Endothelial cell of umbilical vein (primary cell): Measurements from ENCODE around the gene TCP11X1.

Experiments used
- CTCF ChIP-seq, 2 donors: IDR thresholded peaks; 1 replicate in 1 of 2; 2 replicates in 1 of 2; pipeline ENCODE4 v1.5.1; 2011; ENCODE audit warnings: low read length in 2 of 2, mild to moderate bottlenecking in 2 of 2, moderate library complexity in 2 of 2, control low read depth in 1 of 2, inconsistent platforms in 1 of 2, low read depth in 1 of 2; ENCODE audit not compliant: insufficient read depth in 1 of 2; ENCODE audit errors: extremely low read depth in 1 of 2
- EZH2 ChIP-seq: IDR thresholded peaks from 2 replicates; pipeline ENCODE4 v1.6.1; 2012; ENCODE audit warnings: borderline replicate concordance, low read depth, mild to moderate bottlenecking, moderate library complexity, low read length, inconsistent platforms; ENCODE audit not compliant: severe bottlenecking
- FOS ChIP-seq: IDR thresholded peaks from 2 replicates; pipeline ENCODE4 v1.6.1; 2011; ENCODE audit warnings: mild to moderate bottlenecking, low read length, moderate library complexity, borderline replicate concordance; ENCODE audit not compliant: insufficient read depth
- JUN ChIP-seq: IDR thresholded peaks from 2 replicates; pipeline ENCODE4 v1.6.1; 2011; ENCODE audit warnings: borderline replicate concordance, low read depth; ENCODE audit not compliant: insufficient read length, insufficient read depth
- MAX ChIP-seq: IDR thresholded peaks from 2 replicates; pipeline ENCODE4 v1.6.1; 2011; ENCODE audit not compliant: insufficient read depth, insufficient read length
- MYC ChIP-seq: IDR thresholded peaks from one replicate; pipeline ENCODE4 v1.6.1; 2011; ENCODE audit warnings: mild to moderate bottlenecking, low read depth, low read length
- POLR2A ChIP-seq: IDR thresholded peaks from 2 replicates; pipeline ENCODE4 v1.6.1; 2012; ENCODE audit warnings: low read depth, mild to moderate bottlenecking, control low read depth, low read length
- POLR2AphosphoS5 ChIP-seq: IDR thresholded peaks from 2 replicates; pipeline ENCODE4 v1.6.1; 2012; ENCODE audit warnings: low read depth, mild to moderate bottlenecking, control low read depth, low read length, moderate library complexity; ENCODE audit not compliant: insufficient read depth

DNA sequence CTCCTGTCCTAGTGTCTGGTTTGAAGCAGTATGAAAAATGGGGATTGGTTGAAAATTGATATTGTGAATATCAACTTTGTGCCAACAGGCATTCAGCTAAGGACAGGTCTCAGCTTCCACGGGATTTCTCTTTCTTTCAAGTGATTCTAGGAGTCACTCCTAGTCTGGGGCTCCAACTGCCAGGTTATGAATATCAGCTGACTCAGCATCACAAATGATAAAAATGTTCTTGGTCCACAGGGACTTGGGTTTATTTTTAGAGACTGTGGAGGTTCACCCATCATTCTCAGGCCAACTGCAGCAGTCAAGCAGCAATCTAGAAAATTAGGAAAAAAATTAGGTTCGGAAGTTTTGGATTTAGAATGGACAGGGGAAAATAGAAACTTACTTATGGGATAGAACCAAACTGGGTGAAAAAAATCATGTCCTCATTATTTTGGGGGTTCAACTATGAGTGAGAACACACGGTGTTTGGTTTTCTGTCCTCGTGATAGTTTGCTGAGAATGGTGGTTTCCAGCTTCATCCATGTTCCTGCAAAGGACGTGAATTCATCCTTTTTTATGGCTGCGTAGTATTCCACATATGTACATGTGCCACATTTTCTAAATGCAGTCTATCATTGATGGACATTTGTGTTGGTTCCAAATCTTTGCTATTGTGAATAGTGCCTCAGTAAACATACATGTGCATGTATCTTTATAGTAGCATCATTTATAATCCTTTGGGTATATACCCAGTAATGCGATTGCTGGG lies 29.0 kb upstream of the TCP11X1 start:
- TF ChIP-seq POLR2A = no peak
- no peak for TF ChIP-seq CTCF (IDR thresholded peaks at IDR 0.05; ENCODE audit: extremely low read depth in 1 of 2, insufficient read depth in 1 of 2, low read depth in 1 of 2, low read length in 2 of 2)
- no peak for TF ChIP-seq POLR2AphosphoS5
- no peak for TF ChIP-seq JUN
- TF ChIP-seq EZH2 = no peak
- no peak for TF ChIP-seq MAX
- TF ChIP-seq FOS = no peak
- TF ChIP-seq MYC = no peak
